GM18519 (cell line): Measurements from ENCODE around the gene NCK1.
"Not testable (repeated sequence)": the region's sequence is repeated elsewhere in the genome, so short reads cannot be mapped to it uniquely, and the experiment has no call there.

Experiments
- ATAC-seq: cut with Tn5 transposase; IDR thresholded peaks from one replicate; pipeline ENCODE4 v1.9.1; 2021; ENCODE audit warnings: mild to moderate bottlenecking, moderate library complexity; ENCODE audit not compliant: unreplicated experiment, low FRiP score

The NCK1 gene

DNA sequence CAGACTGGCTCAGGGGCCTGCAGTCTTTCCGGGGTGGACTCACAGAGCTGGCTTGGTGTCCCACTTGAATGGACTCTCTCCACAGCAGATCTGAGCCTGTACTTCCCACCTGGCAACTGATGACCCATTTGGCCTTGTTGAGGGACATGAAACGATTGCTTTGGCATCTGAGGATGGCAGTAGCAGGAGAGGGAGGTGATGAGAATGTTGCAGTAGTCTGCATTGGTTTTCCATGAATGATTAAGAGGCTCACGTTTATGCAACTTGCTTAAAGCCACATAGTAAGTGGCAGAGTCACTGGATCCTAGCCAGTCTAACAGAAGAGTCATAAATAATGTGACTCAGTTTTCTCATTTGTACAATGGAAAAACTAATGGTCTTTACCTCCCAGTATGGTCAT is 117.7 kb downstream of the NCK1 start:
- no peak for ATAC-seq

- no peak for ATAC-seq
Measured at GRCh38 chr3:136982033-136982432, 120.0 kb downstream of the NCK1 start.

- no peak for ATAC-seq
Measured at GRCh38 chr3:136982520-136983138, 120.6 kb downstream of the NCK1 start.

DNA sequence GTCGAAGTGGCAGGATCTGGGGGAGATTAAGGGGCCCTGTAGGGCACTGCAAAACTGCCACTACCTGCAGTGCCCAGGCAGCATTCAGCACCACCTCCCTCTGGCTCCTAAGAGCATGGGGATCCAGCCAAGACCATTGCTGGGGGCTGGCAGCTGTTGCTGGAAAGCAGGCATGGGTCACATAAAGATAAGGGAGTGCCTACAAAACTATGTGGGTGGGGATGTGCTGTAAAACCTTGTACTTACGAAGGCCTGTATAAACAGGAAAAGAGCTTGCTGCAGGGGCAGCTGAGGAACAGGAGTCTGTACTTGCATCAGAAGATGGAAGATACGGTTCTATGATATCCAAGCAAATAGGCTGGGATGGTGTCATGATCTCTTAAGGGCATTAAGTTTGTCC is 122.8 kb downstream of the NCK1 start:
- ATAC-seq, result no peak

DNA sequence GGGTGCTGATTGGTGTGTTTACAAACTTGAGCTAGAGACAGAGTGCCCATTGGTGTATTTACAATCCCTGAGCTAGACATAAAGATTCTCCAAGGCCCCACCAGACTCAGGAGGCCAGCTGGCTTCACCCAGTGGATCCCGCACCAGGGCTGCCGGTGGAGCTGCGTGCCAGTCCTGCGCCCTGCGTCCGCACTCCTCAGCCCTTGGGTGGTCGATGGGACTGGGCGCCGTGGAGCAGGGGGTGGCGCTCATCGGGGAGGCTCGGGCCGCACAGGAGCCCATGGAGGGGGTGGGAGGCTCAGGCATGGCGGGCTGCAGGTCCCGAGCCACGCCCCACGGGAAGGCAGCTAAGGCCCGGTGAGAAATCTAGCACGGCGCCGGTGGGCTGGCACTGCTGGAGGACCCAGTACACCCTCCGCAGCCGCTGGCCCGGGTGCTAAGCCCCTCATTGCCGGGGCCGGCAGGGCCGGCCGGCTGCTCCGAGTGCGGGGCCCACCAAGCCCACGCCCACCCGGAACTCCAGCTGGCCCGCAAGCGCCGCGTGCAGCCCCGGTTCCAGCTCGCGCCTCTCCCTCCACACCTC is 125.5 kb downstream of the NCK1 start:
- ATAC-seq, result not testable (repeated sequence)

GRCh38 chr3:136988651-136989050 is 126.6 kb downstream of the NCK1 start:
- no peak for ATAC-seq

DNA sequence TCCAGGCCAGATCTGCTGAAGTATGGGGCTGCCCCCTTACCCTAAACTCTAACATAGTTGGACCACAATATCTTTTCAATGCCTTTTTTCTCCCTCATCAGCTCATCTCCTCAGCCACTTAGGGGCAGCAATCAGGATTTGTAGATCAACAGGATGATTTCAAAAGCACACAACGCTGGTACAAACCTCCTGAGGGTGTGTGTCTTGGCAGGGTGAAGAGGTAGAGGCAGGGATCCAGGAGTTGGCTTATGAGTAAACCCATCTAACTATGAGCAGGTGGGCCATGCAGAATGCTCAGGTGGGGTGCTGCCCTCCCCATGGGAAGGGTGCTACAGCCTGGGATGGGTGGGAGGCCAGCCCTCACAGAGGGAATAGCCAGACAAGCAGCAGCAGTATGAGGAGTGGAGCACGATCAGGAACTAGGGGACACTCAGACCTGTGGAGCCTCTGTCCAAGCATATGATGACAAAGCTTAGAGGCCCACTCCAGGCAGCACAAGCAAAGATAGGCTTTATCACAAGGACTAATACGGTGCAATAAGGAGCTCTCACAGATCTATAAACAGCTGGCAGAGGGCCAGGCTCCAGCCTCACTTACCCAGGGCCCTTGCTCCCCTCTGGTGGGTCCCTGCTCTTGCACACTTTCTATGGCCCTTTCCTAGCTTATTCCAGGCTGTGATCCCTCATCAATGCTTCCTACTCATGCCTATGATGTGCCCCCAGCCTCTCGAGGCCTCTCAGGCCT is 127.9 kb downstream of the NCK1 start:
- no peak for ATAC-seq

DNA sequence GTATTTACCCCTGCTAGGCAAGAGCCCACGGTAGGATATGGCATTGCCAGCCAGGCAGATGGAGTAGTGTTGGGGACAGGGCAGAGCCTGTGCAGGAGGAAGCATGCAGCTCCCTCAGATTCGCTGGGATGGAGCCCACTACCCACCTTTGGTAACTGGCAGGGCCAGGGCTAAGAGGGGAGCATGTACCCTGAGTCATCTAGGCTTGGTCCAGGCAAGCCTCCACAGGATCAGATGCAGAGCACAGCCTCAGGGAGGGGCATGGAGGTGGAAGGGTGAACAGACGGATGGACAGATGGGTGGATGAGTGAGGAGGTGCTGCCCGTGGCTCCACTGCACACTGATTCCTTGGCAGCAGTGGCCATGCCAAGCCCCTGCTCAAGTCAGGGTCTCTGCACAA is 128.8 kb downstream of the NCK1 start:
- no peak for ATAC-seq

DNA sequence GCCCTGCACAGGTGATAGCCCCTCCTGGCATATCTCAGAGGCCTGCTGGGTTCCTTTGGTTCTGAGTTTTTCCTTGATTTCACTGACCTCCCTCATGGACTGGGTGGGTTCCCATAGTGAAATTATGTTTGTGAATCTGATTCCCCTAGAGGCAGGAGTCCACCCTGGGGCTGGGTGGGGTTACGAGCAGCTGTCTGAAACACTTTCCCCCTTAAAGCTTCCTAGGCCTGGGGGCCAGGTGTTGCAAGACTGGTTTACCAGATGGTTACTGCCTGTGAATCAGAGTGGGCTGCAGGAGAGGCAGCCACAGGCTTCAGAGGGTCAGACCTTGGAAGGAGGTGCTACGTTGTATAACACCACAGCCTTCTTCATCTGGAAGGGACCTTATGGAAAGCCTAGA is 130.1 kb downstream of the NCK1 start:
- no peak for ATAC-seq

DNA sequence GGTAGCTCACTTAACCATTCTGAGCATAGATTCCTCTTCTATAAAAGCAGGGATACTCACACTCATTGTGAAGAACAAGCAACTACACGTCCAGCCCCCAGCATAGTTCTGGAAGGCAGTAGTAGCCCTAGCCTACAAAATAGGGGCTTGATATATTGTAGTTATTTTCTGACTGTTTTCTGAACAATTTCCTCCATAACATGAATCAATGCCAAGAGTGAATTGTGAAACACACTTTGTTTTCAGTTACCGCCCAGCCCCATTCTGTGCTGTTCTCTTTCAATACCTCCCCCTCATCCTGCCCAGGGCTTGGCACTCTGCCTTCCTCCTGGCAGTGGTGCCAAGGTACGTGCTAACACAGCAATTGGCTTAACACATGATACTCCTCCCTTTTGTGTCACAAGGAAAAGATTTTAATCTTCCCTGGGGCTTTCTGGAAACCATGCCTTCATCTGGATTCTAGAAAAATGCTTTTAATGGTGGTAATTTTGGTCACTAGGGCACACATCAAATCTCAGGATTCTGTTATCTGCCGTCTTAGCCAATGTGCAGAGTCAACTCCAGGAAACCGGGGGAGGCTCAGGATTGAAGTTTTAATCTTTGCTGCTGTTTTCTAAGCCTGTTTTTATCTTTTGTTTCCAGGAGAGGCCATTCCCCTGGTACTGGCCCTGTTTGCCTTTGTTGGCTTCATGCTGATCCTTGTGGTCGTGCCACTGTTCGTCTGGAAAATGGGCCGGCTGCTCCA is 132.9 kb downstream of the NCK1 start:
- ATAC-seq, result no peak

GRCh38 chr3:136995652-136996051 is 133.6 kb downstream of the NCK1 start:
- no peak for ATAC-seq
